WERI-Rb-1 (cell line): Measurements from ENCODE around the gene COPE.
"Not testable (repeated sequence)": the region's sequence is repeated elsewhere in the genome, so short reads cannot be mapped to it uniquely, and the experiment has no call there.

ENCODE experiments used
- DNase-seq: peaks from one replicate; pipeline ENCODE4 v3.0.0-alpha.2; 2020
- H3K27ac ChIP-seq: fragments of 250-450 bp; sonication (Bioruptor Pico); 2 replicates; pipeline ENCODE4 v1.5.1; 2020; ENCODE audit warnings: mild to moderate bottlenecking, moderate library complexity
- H3K27me3 ChIP-seq: fragments of 250-450 bp; sonication (Bioruptor Pico); 2 replicates; pipeline ENCODE4 v1.5.1; 2021; ENCODE audit warnings: mild to moderate bottlenecking, low read depth, moderate library complexity; ENCODE audit not compliant: insufficient read depth, severe bottlenecking
- H3K36me3 ChIP-seq: fragments of 250-450 bp; sonication (Bioruptor Pico); 2 replicates; pipeline ENCODE4 v1.5.1; 2020; ENCODE audit warnings: mild to moderate bottlenecking, moderate library complexity
- H3K4me3 ChIP-seq: 2 replicates; pipeline ENCODE4 v1.5.1; 2011; ENCODE audit warnings: low read depth, mild to moderate bottlenecking, control low read depth, low read length
- H3K9me3 ChIP-seq: fragments of 250-450 bp; sonication (Bioruptor Pico); 2 replicates; pipeline ENCODE4 v1.5.1; 2021; ENCODE audit warnings: mild to moderate bottlenecking, moderate library complexity; ENCODE audit not compliant: severe bottlenecking
- CTCF ChIP-seq: IDR thresholded peaks from 2 replicates; pipeline ENCODE4 v1.5.1; 2011; ENCODE audit warnings: low read depth, mild to moderate bottlenecking, control low read depth, inconsistent platforms, low read length

COPE gene

GRCh38 chr19:18920400-18920799, 1.2 kb upstream of the COPE start:
- TF ChIP-seq CTCF, result no peak
- H3K27me3 ChIP-seq, result no peaks in the 10 kb centered on the region
- H3K9me3 ChIP-seq, result no peaks in the 10 kb centered on the region
- peaks cover 37% of the 10 kb centered on the region for H3K36me3 ChIP-seq
- no peak overlapping the region for H3K27ac ChIP-seq
- peak overlapping the region; percentile 60 for H3K4me3 ChIP-seq
- no peak for DNase-seq

- no peak for DNase-seq
- Histone ChIP-seq H3K27me3 (no peaks in the 10 kb centered on the region), H3K4me3 (peak overlapping the region; percentile 60), H3K36me3 (peaks cover 37% of the 10 kb centered on the region), H3K9me3 (no peaks in the 10 kb centered on the region), H3K27ac (peak overlapping the region; percentile 48)
- TF ChIP-seq CTCF, result no peak
Measured at GRCh38 chr19:18919900-18920214, 670 bp upstream of the COPE start.

- not testable (repeated sequence) for H3K4me3 ChIP-seq, DNase-seq, H3K27ac ChIP-seq, H3K27me3 ChIP-seq, H3K9me3 ChIP-seq
- H3K36me3 ChIP-seq, result peaks cover 30% of the 10 kb centered on the region
Measured at GRCh38 chr19:18917593-18917992, 1.6 kb downstream of the COPE start.

GRCh38 chr19:18915639-18916038, 3.5 kb downstream of the COPE start:
- peak; percentile 58 for DNase-seq
- Histone ChIP-seq H3K36me3 (peaks cover 28% of the 10 kb centered on the region), H3K4me3 (no peak overlapping the region), H3K27me3 (no peaks in the 10 kb centered on the region), H3K9me3 (no peaks in the 10 kb centered on the region), H3K27ac (no peak overlapping the region)
- TF ChIP-seq CTCF, result peak; percentile 64

GRCh38 chr19:18913466-18913865, 5.7 kb downstream of the COPE start:
- no peak for TF ChIP-seq CTCF
- H3K27ac ChIP-seq, result no peak overlapping the region

GRCh38 chr19:18912933-18913332, 6.3 kb downstream of the COPE start:
- no peak overlapping the region for H3K4me3 ChIP-seq
- no peaks in the 10 kb centered on the region for H3K9me3 ChIP-seq
- no peak for DNase-seq
- no peaks in the 10 kb centered on the region for H3K27me3 ChIP-seq
- TF ChIP-seq CTCF, result no peak
- H3K36me3 ChIP-seq, result peaks cover 35% of the 10 kb centered on the region
- no peak overlapping the region for H3K27ac ChIP-seq

More at GRCh38 chr19:18913466-18913865, 5.7 kb downstream of the COPE start:
- H3K9me3 ChIP-seq, result no peaks in the 10 kb centered on the region
- no peaks in the 10 kb centered on the region for H3K27me3 ChIP-seq
- H3K4me3 ChIP-seq, result no peak overlapping the region
- DNase-seq, result no peak
- peaks cover 35% of the 10 kb centered on the region for H3K36me3 ChIP-seq
